HuH-7 (cell line): Measurements from ENCODE around the gene SHBG.
"Not testable (repeated sequence)": the region's sequence is repeated elsewhere in the genome, so short reads cannot be mapped to it uniquely, and the experiment has no call there.

Source experiments
- DNase-seq: peaks from one replicate; pipeline ENCODE4 v3.0.0; 2011; ENCODE audit warnings: low spot score

SHBG gene

GRCh38 chr17:7612294-7612640 is 17.7 kb upstream of the SHBG start:
- DNase-seq = no peak

GRCh38 chr17:7613769-7614424 is 16.0 kb upstream of the SHBG start:
- no peak for DNase-seq

- peak; percentile 94 for DNase-seq
Observed at GRCh38 chr17:7614425-7615264, 15.3 kb upstream of the SHBG start, which contains the start of gene FXR2. TSS of gene FXR2 (minus strand) at chr17:7614897. CDS start at chr17:7614532, 365 bp downstream.

- DNase-seq = no peak
Observed at GRCh38 chr17:7615265-7615747, 14.6 kb upstream of the SHBG start.

GRCh38 chr17:7618608-7619007 is 11.3 kb upstream of the SHBG start:
- DNase-seq = no peak

- DNase-seq = no peak
Observed at GRCh38 chr17:7620835-7621234, 9.1 kb upstream of the SHBG start.

GRCh38 chr17:7623661-7624060 is 6.3 kb upstream of the SHBG start:
- DNase-seq = no peak

GRCh38 chr17:7625749-7626148 is 4.2 kb upstream of the SHBG start:
- DNase-seq = not testable (repeated sequence)

- no peak for DNase-seq
Observed at GRCh38 chr17:7626307-7626706, 3.6 kb upstream of the SHBG start.

GRCh38 chr17:7626956-7627249 is 3.0 kb upstream of the SHBG start:
- no peak for DNase-seq

GRCh38 chr17:7627250-7628121 is 2.4 kb upstream of the SHBG start, which contains the start of gene SAT2:
TSS of gene SAT2 (minus strand) at chr17:7627821. CDS start at chr17:7627635, 186 bp downstream.
- DNase-seq = peak; percentile 86

- no peak for DNase-seq
Observed at GRCh38 chr17:7631398-7632380, 1.8 kb downstream of the SHBG start.

- peak; percentile 50 for DNase-seq
Observed at GRCh38 chr17:7632492-7632894, 2.6 kb downstream of the SHBG start.

GRCh38 chr17:7633093-7633492 is 3.2 kb downstream of the SHBG start:
- no peak for DNase-seq

- peak; percentile 64 for DNase-seq
Observed at GRCh38 chr17:7634384-7634783, 4.4 kb downstream of the SHBG start.

GRCh38 chr17:7636163-7636562 is 6.2 kb downstream of the SHBG start:
- DNase-seq = no peak

GRCh38 chr17:7640783-7641182 is 10.8 kb downstream of the SHBG start:
- DNase-seq = no peak

- DNase-seq = not testable (repeated sequence)
Observed at GRCh38 chr17:7641635-7642034, 11.7 kb downstream of the SHBG start.

GRCh38 chr17:7644775-7645174 is 14.8 kb downstream of the SHBG start:
- DNase-seq = no peak

- no peak for DNase-seq
Observed at GRCh38 chr17:7646457-7646856, 16.5 kb downstream of the SHBG start.

- no peak for DNase-seq
Observed at GRCh38 chr17:7647018-7647417, 17.1 kb downstream of the SHBG start.
